K562 (cell line): ENCODE data around the gene AHR.

Source experiments
- EZH2 ChIP-seq: IDR thresholded peaks from 2 replicates; pipeline ENCODE4 v1.6.1; 2012; ENCODE audit warnings: low read depth, mild to moderate bottlenecking, inconsistent platforms, low read length, borderline replicate concordance
- KAT7 ChIP-seq: sonication (generic); formaldehyde crosslinking; IDR thresholded peaks from 2 replicates; pipeline ENCODE4 v1.8.0; 2022; ENCODE audit warnings: missing genetic modification reagents, mild to moderate bottlenecking, borderline replicate concordance
- POLR2AphosphoS5 ChIP-seq: IDR thresholded peaks from 2 replicates; pipeline ENCODE4 v1.6.1; 2011; ENCODE audit warnings: mild to moderate bottlenecking, low read depth, low read length, moderate library complexity; ENCODE audit not compliant: control insufficient read depth, insufficient read depth
- RCOR1 ChIP-seq, 2 experiments: IDR thresholded peaks; 2 replicates each; pipeline ENCODE4 v1.6.1; 2012; ENCODE audit warnings: low read depth in 2 of 2, low read length in 2 of 2, borderline replicate concordance in 1 of 2, improper control_type of control experiment in 1 of 2
- SNRNP70 ChIP-seq: fragments of 200-400 bp; formaldehyde crosslinking; optimal IDR thresholded peaks from 2 replicates; pipeline ENCODE3; 2017; ENCODE audit warnings: low read depth, low read length
- TF ChIP-seq, protein P1 (sequence below), 2 experiments: fragments of 450-650 bp; formaldehyde crosslinking in 1 of 2; IDR thresholded peaks; 2 replicates each; pipeline versions ENCODE4 v1.4.0 to v1.6.1; 2014 to 2020; ENCODE audit warnings: mild to moderate bottlenecking in 2 of 2, borderline replicate concordance in 1 of 2, low read depth in 1 of 2
- TF ChIP-seq, protein P2 (sequence below): IDR thresholded peaks from 2 replicates; pipeline ENCODE4 v1.6.1; 2016; ENCODE audit warnings: missing genetic modification characterization, missing compliant biosample characterization
- TF ChIP-seq, protein P3 (sequence below): sonication (generic); formaldehyde crosslinking; IDR thresholded peaks from 2 replicates; pipeline ENCODE4 v1.8.1; 2023; ENCODE audit warnings: mild to moderate bottlenecking, missing genetic modification reagents, moderate library complexity
- TF ChIP-seq, protein P4 (sequence below), 3 experiments: IDR thresholded peaks in 2 of 3; conservative IDR thresholded peaks in 1 of 3; 2 replicates each; pipeline ENCODE4 v1.5.1; 2011 to 2012; ENCODE audit warnings: low read length in 3 of 3, mild to moderate bottlenecking in 3 of 3, control low read depth in 2 of 3, improper control_type of control experiment in 1 of 3, inconsistent platforms in 1 of 3, low read depth in 1 of 3, mixed read lengths in 1 of 3, moderate library complexity in 1 of 3; ENCODE audit not compliant: insufficient read depth in 2 of 3

DNA sequence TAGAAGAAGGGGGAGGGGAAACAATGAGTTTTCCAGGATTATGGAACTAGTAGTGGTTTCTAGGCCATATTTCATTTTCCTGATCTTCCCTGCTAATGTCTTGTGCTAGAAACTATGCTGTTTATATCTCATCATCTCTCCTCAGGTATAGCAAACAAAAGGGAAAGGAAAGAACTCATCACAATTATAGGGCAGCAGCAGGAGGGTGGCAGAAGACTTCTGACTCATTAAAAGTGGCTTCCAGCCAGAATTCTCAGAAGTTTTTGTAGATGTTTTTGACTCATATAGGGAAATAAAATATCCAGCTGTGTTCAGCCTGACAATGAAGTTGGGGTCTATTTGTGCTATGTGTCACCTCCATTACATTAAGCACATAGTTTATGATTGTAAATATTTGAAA lies 6.5 kb downstream of the AHR start:
- TF ChIP-seq RCOR1 (IDR thresholded peaks at IDR 0.05; ENCODE audit: borderline replicate concordance in 1 of 2, low read depth in 2 of 2, low read length in 2 of 2) (no peak), POLR2AphosphoS5 (no peak), SNRNP70 (no peak), EZH2 (no peak), KAT7 (no peak)
- TF ChIP-seq, protein P1, sequence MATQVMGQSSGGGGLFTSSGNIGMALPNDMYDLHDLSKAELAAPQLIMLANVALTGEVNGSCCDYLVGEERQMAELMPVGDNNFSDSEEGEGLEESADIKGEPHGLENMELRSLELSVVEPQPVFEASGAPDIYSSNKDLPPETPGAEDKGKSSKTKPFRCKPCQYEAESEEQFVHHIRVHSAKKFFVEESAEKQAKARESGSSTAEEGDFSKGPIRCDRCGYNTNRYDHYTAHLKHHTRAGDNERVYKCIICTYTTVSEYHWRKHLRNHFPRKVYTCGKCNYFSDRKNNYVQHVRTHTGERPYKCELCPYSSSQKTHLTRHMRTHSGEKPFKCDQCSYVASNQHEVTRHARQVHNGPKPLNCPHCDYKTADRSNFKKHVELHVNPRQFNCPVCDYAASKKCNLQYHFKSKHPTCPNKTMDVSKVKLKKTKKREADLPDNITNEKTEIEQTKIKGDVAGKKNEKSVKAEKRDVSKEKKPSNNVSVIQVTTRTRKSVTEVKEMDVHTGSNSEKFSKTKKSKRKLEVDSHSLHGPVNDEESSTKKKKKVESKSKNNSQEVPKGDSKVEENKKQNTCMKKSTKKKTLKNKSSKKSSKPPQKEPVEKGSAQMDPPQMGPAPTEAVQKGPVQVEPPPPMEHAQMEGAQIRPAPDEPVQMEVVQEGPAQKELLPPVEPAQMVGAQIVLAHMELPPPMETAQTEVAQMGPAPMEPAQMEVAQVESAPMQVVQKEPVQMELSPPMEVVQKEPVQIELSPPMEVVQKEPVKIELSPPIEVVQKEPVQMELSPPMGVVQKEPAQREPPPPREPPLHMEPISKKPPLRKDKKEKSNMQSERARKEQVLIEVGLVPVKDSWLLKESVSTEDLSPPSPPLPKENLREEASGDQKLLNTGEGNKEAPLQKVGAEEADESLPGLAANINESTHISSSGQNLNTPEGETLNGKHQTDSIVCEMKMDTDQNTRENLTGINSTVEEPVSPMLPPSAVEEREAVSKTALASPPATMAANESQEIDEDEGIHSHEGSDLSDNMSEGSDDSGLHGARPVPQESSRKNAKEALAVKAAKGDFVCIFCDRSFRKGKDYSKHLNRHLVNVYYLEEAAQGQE (IDR thresholded peaks at IDR 0.05; ENCODE audit: borderline replicate concordance) = no peak
- TF ChIP-seq, protein P1 (CRISPR knock-in tag; IDR thresholded peaks at IDR 0.05; ENCODE audit: low read depth) = no peak
- TF ChIP-seq, protein P2, sequence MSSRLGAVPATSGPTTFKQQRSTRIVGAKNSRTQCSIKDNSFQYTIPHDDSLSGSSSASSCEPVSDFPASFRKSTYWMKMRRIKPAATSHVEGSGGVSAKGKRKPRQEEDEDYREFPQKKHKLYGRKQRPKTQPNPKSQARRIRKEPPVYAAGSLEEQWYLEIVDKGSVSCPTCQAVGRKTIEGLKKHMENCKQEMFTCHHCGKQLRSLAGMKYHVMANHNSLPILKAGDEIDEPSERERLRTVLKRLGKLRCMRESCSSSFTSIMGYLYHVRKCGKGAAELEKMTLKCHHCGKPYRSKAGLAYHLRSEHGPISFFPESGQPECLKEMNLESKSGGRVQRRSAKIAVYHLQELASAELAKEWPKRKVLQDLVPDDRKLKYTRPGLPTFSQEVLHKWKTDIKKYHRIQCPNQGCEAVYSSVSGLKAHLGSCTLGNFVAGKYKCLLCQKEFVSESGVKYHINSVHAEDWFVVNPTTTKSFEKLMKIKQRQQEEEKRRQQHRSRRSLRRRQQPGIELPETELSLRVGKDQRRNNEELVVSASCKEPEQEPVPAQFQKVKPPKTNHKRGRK = no peak
- TF ChIP-seq, protein P3, sequence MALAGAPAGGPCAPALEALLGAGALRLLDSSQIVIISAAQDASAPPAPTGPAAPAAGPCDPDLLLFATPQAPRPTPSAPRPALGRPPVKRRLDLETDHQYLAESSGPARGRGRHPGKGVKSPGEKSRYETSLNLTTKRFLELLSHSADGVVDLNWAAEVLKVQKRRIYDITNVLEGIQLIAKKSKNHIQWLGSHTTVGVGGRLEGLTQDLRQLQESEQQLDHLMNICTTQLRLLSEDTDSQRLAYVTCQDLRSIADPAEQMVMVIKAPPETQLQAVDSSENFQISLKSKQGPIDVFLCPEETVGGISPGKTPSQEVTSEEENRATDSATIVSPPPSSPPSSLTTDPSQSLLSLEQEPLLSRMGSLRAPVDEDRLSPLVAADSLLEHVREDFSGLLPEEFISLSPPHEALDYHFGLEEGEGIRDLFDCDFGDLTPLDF (CRISPR knock-in tag) = no peak
- TF ChIP-seq, protein P4, sequence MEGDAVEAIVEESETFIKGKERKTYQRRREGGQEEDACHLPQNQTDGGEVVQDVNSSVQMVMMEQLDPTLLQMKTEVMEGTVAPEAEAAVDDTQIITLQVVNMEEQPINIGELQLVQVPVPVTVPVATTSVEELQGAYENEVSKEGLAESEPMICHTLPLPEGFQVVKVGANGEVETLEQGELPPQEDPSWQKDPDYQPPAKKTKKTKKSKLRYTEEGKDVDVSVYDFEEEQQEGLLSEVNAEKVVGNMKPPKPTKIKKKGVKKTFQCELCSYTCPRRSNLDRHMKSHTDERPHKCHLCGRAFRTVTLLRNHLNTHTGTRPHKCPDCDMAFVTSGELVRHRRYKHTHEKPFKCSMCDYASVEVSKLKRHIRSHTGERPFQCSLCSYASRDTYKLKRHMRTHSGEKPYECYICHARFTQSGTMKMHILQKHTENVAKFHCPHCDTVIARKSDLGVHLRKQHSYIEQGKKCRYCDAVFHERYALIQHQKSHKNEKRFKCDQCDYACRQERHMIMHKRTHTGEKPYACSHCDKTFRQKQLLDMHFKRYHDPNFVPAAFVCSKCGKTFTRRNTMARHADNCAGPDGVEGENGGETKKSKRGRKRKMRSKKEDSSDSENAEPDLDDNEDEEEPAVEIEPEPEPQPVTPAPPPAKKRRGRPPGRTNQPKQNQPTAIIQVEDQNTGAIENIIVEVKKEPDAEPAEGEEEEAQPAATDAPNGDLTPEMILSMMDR (IDR thresholded peaks at IDR 0.05 in 2 of 3, conservative IDR thresholded peaks at IDR 0.05 in 1 of 3; ENCODE audit: insufficient read depth in 2 of 3, low read depth in 1 of 3, low read length in 3 of 3) = no peak
